ENCODE results near the gene PSAT1. TPM values are rescaled to one million over a fixed set of nuclear protein-coding genes. Genes with fewer than 3 reads are reported as not detected.

Gene PSAT1
- total RNA-seq, 1 donor from 2014 or later, result 83.3 TPM

DNA sequence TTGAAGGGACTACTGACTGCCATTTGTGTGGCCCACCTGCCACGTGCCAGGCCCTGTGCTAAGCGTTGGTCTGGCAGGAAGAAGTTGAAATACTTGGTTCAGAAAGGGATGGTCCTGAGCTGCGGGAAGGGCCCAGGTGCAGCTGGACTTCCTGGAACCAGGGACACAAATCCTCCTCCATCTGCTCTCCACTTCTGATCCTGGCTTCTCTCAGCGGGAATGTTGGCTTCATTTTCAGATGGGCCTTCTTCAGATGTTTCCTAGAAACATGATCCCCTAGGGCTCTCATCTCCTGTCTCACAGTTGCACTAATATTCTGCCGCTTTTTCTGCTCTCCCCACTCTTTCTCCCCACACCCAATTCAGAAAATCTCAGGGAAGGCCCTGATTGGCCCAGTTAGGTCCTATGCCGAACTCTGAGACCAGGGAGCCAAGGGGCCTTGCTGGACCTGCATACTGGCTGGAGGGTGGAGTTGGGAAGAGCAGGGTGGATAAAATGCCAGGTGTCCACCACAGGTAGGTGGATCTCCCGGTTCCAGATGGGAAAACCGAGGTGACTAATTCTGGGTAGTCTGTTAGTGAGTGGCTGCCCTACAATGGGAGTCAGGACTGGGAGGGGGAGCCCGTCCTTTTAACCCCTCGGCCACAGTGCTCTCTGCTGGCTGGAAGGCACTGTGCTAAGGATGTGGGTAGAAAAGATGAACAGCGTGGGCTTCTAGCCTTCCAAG, 19.4 kb downstream of the PSAT1 start:
- H3K36me3 Mint-ChIP-seq (ENCODE audit: unreplicated experiment), result peaks cover 26% of the 10 kb centered on the region
- H3K9me3 Mint-ChIP-seq (ENCODE audit: unreplicated experiment), result no peaks in the 10 kb centered on the region
- TF ChIP-seq, protein P1, sequence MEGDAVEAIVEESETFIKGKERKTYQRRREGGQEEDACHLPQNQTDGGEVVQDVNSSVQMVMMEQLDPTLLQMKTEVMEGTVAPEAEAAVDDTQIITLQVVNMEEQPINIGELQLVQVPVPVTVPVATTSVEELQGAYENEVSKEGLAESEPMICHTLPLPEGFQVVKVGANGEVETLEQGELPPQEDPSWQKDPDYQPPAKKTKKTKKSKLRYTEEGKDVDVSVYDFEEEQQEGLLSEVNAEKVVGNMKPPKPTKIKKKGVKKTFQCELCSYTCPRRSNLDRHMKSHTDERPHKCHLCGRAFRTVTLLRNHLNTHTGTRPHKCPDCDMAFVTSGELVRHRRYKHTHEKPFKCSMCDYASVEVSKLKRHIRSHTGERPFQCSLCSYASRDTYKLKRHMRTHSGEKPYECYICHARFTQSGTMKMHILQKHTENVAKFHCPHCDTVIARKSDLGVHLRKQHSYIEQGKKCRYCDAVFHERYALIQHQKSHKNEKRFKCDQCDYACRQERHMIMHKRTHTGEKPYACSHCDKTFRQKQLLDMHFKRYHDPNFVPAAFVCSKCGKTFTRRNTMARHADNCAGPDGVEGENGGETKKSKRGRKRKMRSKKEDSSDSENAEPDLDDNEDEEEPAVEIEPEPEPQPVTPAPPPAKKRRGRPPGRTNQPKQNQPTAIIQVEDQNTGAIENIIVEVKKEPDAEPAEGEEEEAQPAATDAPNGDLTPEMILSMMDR (IDR thresholded peaks at IDR 0.05; ENCODE audit: partially characterized antibody, unreplicated experiment), result no peak
- no peak overlapping the region for H3K27ac Mint-ChIP-seq (ENCODE audit: unreplicated experiment)
- peaks cover 2% of the 10 kb centered on the region for H3K4me1 Mint-ChIP-seq (ENCODE audit: low read depth, unreplicated experiment)
- H3K4me3 Mint-ChIP-seq (ENCODE audit: unreplicated experiment), result no peak overlapping the region
- DNase-seq, result no peak
- peaks cover 11% of the 10 kb centered on the region for H3K27me3 Mint-ChIP-seq (ENCODE audit: unreplicated experiment)

DNA sequence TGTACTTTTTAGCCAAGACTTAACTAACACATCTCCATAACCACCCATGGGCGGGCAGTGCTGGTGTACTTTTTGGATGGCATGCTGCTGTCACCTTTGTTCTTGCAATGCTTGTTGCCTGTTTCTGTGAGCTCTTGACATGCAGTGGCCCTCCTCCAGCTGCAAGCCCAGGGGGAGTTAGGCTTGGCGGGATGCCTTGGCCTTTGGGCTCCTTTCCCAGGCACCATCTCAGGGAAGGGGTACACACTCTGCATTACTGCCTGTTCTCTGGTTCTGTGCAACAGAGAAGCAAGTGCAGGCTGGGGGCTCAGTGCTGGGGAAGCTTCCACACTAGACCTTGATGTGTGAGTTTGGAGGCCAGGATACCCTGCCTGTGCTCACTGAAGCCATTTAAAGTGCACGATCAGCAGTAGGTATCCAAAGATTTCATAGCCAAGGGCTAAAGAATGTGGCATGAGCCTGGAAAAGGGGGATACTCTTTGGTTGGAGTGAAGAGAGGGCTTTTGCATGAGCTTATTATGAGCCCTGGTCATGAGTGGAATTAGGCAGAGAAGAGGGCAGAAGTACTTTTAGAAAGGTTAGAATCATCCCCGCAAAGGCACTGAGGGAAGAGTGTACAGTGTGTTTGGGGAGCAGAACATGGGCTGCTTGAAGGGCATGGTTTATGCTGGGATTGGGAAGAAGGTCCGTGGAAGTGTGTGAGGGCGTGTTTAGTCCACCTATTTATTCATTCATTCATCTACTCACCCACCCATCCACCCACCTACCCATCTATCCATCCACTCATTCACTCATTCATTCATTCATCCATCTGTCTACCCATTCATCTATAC, 22.5 kb downstream of the PSAT1 start:
- no peak for DNase-seq
- no peak overlapping the region for H3K27ac Mint-ChIP-seq (ENCODE audit: unreplicated experiment)
- TF ChIP-seq, protein P1 (IDR thresholded peaks at IDR 0.05; ENCODE audit: partially characterized antibody, unreplicated experiment), result no peak
- H3K27me3 Mint-ChIP-seq (ENCODE audit: unreplicated experiment), result peaks cover 8% of the 10 kb centered on the region
- H3K9me3 Mint-ChIP-seq (ENCODE audit: unreplicated experiment), result no peaks in the 10 kb centered on the region
- H3K4me3 Mint-ChIP-seq (ENCODE audit: unreplicated experiment), result no peak overlapping the region
- H3K36me3 Mint-ChIP-seq (ENCODE audit: unreplicated experiment), result peaks cover 26% of the 10 kb centered on the region
- H3K4me1 Mint-ChIP-seq (ENCODE audit: low read depth, unreplicated experiment), result peaks cover 6% of the 10 kb centered on the region

DNA sequence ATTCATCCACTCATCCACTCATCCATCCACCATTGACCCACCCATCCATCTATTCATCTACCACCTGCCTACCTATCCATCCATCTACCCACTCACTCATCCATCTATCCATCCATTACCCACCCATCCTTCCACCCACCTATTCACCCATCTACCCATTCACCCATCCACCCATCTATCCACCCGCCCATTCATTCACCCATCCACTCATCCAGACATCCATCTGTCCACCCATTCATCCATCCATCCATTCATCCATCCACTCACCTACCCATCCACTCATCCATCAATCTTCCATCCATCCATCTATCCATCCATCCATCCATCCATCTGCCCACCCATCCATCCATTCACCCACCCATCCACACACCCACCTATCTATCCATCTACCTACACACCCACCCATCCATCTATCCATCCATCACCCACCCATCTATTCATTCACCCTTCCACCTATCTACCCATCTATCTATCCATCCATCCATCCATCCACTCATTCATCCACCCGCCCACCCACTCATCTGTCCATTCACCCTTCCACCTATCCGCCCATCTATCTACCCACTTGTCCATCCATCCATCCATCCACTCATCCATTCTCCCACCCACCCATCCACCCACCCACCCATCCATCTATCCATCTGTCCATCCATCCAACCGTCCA, 23.2 kb downstream of the PSAT1 start:
- Mint-ChIP-seq H3K27me3 (ENCODE audit: unreplicated experiment) (peaks cover 6% of the 10 kb centered on the region), H3K4me1 (ENCODE audit: low read depth, unreplicated experiment) (peaks cover 11% of the 10 kb centered on the region)

DNA sequence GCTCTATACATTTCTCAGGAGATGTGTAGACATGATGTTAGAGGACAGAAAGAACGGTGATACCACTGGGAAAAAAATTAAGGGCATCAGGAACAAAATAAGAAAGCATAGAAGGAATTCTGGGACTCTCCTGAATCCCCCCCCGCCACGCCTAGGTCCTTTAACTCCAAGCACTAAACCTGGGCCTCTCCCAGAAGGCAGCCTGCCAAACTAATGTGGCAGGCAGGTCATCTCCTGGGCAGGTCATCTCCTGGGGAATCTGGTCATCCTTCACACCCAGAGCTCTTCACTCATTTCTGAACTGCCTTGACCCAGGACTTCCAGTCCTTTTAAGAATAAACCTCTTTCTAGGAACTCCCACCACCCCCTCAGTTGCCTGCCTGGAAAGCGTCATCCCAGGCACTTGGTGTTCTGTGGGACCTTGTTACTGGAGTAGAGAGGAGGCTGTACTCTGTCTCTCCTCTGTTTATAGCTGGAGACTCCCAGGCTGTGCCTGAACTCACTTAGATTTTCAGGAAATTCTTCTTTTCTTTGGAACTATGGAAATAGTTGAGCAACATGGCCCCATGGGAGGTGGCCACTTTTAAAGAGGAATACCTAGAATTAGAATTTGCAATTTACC, 24.1 kb downstream of the PSAT1 start:
- peaks cover 26% of the 10 kb centered on the region for H3K36me3 Mint-ChIP-seq (ENCODE audit: unreplicated experiment)
- no peak overlapping the region for H3K27ac Mint-ChIP-seq (ENCODE audit: unreplicated experiment)
- peaks cover 6% of the 10 kb centered on the region for H3K27me3 Mint-ChIP-seq (ENCODE audit: unreplicated experiment)
- peaks cover 4% of the 10 kb centered on the region for H3K9me3 Mint-ChIP-seq (ENCODE audit: unreplicated experiment)
- no peak overlapping the region for H3K4me3 Mint-ChIP-seq (ENCODE audit: unreplicated experiment)
- TF ChIP-seq, protein P1 (IDR thresholded peaks at IDR 0.05; ENCODE audit: partially characterized antibody, unreplicated experiment), result no peak
- peaks cover 16% of the 10 kb centered on the region for H3K4me1 Mint-ChIP-seq (ENCODE audit: low read depth, unreplicated experiment)
- DNase-seq, result no peak

More for the DNA sequence above, 23.2 kb downstream of the PSAT1 start:
- peaks cover 26% of the 10 kb centered on the region for H3K36me3 Mint-ChIP-seq (ENCODE audit: unreplicated experiment)
- no peak overlapping the region for H3K4me3 Mint-ChIP-seq (ENCODE audit: unreplicated experiment)
- H3K27ac Mint-ChIP-seq (ENCODE audit: unreplicated experiment), result peak overlapping the region; percentile 14
- H3K9me3 Mint-ChIP-seq (ENCODE audit: unreplicated experiment), result no peaks in the 10 kb centered on the region
- TF ChIP-seq, protein P1 (IDR thresholded peaks at IDR 0.05; ENCODE audit: partially characterized antibody, unreplicated experiment), result no peak
- DNase-seq, result no peak

Measured in glutamatergic neuron (in vitro differentiated cells).